Activated CD8-positive, alpha-beta T cell treated with anti-CD3 and anti-CD28 coated beads, Interleukin-2, amount 10 ng/mL, durations not matched to agents 7 days and 5 days (primary cell): ENCODE measurements around the gene IFT122. TPM values are rescaled to one million over a fixed set of nuclear protein-coding genes. Genes with fewer than 3 reads are reported as not detected.
"Not testable (repeated sequence)": the region's sequence is repeated elsewhere in the genome, so short reads cannot be mapped to it uniquely, and the experiment has no call there.

Source experiments
- ATAC-seq: fragments of 150-1000 bp; cut with Tn5 transposase; one replicate; pipeline ENCODE4 v1.10.0; 2021; ENCODE audit warnings: moderate library complexity
- CTCF ChIA-PET: fragments of 350-600 bp; sonication (Branson Sonifier 250); formaldehyde crosslinking; loops from one replicate; lab custom pipeline; 2021; ENCODE audit warnings: antibody characterized with exemption; lab: Charles Lee
- POLR2A ChIA-PET: fragments of 350-600 bp; sonication (Branson Sonifier 250); formaldehyde crosslinking; loops from one replicate; lab custom pipeline; 2021; ENCODE audit warnings: antibody characterized with exemption; lab: Charles Lee
- DNase-seq: peaks from one replicate; pipeline ENCODE4 v3.0.0-alpha.2; 2020
- H3K27ac Mint-ChIP-seq: one replicate; pipeline ENCODE4 v1.8.0; 2021; ENCODE audit warnings: mild to moderate bottlenecking, mixed read lengths
- H3K27me3 Mint-ChIP-seq: one replicate; pipeline ENCODE4 v1.8.0; 2021; ENCODE audit warnings: low read depth, mixed read lengths
- H3K36me3 Mint-ChIP-seq: one replicate; pipeline ENCODE4 v1.8.0; 2021; ENCODE audit warnings: low read depth, mixed read lengths
- H3K4me1 Mint-ChIP-seq: one replicate; pipeline ENCODE4 v1.8.0; 2021; ENCODE audit warnings: low read depth, mixed read lengths
- H3K4me3 Mint-ChIP-seq: one replicate; pipeline ENCODE4 v1.8.0; 2021; ENCODE audit warnings: mild to moderate bottlenecking, mixed read lengths
- H3K9me3 Mint-ChIP-seq: one replicate; pipeline ENCODE4 v1.8.0; 2022; ENCODE audit warnings: mixed read lengths; ENCODE audit not compliant: insufficient read depth
- total RNA-seq, 2 experiments: library from RNA; stranded (reverse); gene quantifications; one replicate each; pipeline ENCODE4 v1.2.3, GENCODE V29; 2021

The IFT122 gene
- total RNA-seq, 2 experiments from 2014 or later: 22.3 to 25.6 TPM

GRCh38 chr3:129402210-129402609, 37.8 kb upstream of the IFT122 start:
- Mint-ChIP-seq H3K4me1 (peaks cover 21% of the 10 kb centered on the region), H3K4me3 (no peak overlapping the region), H3K36me3 (peaks cover 6% of the 10 kb centered on the region), H3K9me3 (no peaks in the 10 kb centered on the region), H3K27me3 (peaks cover 2% of the 10 kb centered on the region), H3K27ac (no peak overlapping the region)
- DNase-seq (no peak), ATAC-seq (no peak)
- POLR2A ChIA-PET: no interaction called here
- CTCF ChIA-PET: no interaction called here

DNA sequence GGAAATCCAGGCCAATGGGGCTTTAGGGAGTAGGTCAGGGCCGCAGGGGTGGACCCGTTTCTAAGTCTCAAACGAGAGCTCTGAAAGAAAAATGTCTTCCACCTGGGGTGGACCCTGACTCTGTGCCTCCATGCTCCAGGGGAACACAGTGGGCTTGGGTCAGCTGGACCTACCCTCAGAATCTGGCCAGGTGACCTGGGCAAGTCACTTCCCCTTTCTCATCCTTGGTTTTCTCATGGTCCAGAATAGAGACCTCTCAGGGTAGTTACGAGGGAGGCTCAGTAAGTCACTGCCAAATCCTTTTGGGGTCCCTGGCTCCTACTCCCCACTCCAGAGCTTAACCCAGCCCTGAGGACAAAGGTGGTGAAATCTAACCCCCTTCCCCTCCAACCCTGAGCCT, 37.4 kb upstream of the IFT122 start:
- H3K4me1 Mint-ChIP-seq: peaks cover 17% of the 10 kb centered on the region
- H3K27ac Mint-ChIP-seq: peak overlapping the region; percentile 28
- no peak overlapping the region for H3K4me3 Mint-ChIP-seq
- peaks cover 2% of the 10 kb centered on the region for H3K27me3 Mint-ChIP-seq
- ATAC-seq (no peak), DNase-seq (no peak)
- H3K9me3 Mint-ChIP-seq: no peaks in the 10 kb centered on the region
- ChIA-PET POLR2A (no interaction called here), CTCF (no interaction called here)
- H3K36me3 Mint-ChIP-seq: peaks cover 3% of the 10 kb centered on the region

DNA sequence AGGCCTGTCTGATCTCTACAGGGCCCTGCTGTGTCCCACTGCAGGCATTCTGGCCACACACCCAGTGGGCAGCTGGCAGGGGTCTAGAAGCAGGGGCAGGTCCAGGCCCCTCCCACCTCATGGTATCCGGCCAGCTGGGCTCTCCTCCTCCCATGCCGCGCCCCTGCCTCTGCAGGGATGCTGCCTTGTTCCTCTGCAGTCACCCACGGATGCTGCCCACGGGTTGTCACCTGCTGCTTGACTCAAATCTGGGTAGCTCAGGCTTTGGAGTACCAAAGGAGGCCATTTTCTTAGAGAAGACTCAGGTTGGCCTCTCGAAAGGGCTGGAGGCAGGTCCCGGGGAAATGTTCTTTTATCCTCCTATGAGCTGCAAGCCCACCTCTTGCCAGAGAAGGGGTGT, 36.6 kb upstream of the IFT122 start:
- peaks cover 2% of the 10 kb centered on the region for H3K27me3 Mint-ChIP-seq
- H3K36me3 Mint-ChIP-seq: no peaks in the 10 kb centered on the region
- ChIA-PET CTCF (interaction anchor here (2.1 kb wide), 1 partner anchor 20 kb away, joined by 7 read pairs; no protein-coding TSS in a partner anchor), POLR2A (no interaction called here)
- no peak for ATAC-seq
- no peak overlapping the region for H3K4me3 Mint-ChIP-seq
- DNase-seq: no peak
- H3K9me3 Mint-ChIP-seq: no peaks in the 10 kb centered on the region
- H3K4me1 Mint-ChIP-seq: peaks cover 9% of the 10 kb centered on the region
- H3K27ac Mint-ChIP-seq: no peak overlapping the region

DNA sequence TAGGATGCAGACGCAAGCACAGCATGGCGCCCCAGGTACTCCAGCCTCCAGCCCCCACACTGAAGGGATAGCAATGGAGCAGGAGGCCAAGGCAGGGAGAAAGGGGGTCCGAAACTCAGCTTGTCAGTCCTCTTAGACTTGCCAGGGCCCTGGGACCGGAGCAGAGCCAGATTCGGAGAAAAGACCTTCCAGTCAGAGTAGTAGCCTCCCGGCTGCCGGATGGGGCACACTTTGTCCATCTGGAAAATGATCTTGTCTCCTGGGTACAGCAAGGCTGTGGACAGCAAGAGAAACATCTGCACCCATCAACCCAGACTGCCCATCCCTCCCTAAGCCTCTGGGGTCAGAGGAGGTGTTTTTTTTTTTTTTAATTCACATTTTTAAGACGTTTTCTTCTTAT, 35.9 kb upstream of the IFT122 start:
- H3K36me3 Mint-ChIP-seq: no peaks in the 10 kb centered on the region
- H3K27me3 Mint-ChIP-seq: peaks cover 2% of the 10 kb centered on the region
- H3K4me1 Mint-ChIP-seq: peaks cover 6% of the 10 kb centered on the region
- no peak overlapping the region for H3K27ac Mint-ChIP-seq
- no peak overlapping the region for H3K4me3 Mint-ChIP-seq
- ATAC-seq (no peak), DNase-seq (no peak)
- ChIA-PET CTCF (interaction anchor here (2.1 kb wide), 1 partner anchor 21 kb away, joined by 7 read pairs; no protein-coding TSS in a partner anchor), POLR2A (no interaction called here)
- H3K9me3 Mint-ChIP-seq: no peaks in the 10 kb centered on the region

DNA sequence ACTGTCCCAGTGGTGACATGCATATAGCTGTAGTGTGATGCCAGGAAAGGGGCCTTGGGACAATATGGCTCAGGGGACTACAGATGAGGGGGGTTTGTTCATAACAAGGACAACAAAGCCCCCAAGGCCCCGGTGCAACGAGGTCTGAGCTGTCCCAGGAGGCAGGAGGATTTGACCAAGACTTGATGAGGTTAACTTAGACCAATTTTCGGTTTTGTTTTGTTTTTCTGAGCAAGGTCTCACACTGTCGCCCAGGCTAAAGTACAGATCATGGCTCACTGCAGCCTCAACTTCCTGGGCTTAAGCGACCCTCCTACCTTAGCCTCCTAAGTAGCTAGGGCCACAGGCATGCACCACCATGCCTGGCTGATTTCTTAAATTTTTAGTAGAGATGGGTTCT, 35.4 kb upstream of the IFT122 start:
- DNase-seq (no peak), ATAC-seq (no peak)
- Mint-ChIP-seq H3K27me3 (peaks cover 2% of the 10 kb centered on the region), H3K4me1 (peaks cover 3% of the 10 kb centered on the region), H3K9me3 (no peaks in the 10 kb centered on the region), H3K27ac (no peak overlapping the region), H3K4me3 (no peak overlapping the region), H3K36me3 (no peaks in the 10 kb centered on the region)
- CTCF ChIA-PET: interaction anchor here (2.1 kb wide), 1 partner anchor 21 kb away, joined by 7 read pairs; no protein-coding TSS in a partner anchor
- POLR2A ChIA-PET: interaction anchor here (1.4 kb wide), 1 partner anchor 89 kb away, joined by 4 read pairs; a partner anchor contains a TSS

DNA sequence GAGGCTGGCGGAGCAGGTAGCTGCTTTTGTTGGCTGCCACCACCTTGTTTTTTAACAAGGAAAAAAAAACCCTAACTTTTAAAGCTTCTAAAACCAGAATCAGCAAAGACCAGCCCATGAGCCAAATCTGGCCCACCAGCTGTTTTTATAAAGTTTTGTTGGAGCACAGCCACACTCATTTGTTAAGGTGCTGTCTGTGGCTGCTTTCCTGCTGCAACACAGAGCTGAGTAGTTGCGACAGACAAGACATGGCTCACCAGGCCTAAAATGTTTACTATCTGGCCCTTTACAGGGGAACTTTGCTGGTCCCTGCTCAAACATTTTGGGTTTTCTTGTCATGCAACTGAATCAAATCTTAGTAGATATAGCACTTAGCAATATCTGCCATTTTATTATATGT, 30.5 kb upstream of the IFT122 start:
- no peak overlapping the region for H3K4me3 Mint-ChIP-seq
- ChIA-PET POLR2A (interaction anchor here (1.5 kb wide), 1 partner anchor 94 kb away, joined by 3 read pairs; a partner anchor contains a TSS), CTCF (interaction anchor here (1.2 to 3.0 kb wide), 2 partner anchors 10 to 26 kb away, joined by 4 to 13 read pairs; no protein-coding TSS in a partner anchor)
- DNase-seq: no peak
- peaks cover 8% of the 10 kb centered on the region for H3K27me3 Mint-ChIP-seq
- H3K4me1 Mint-ChIP-seq: no peaks in the 10 kb centered on the region
- ATAC-seq: no peak
- H3K9me3 Mint-ChIP-seq: no peaks in the 10 kb centered on the region
- no peaks in the 10 kb centered on the region for H3K36me3 Mint-ChIP-seq
- no peak overlapping the region for H3K27ac Mint-ChIP-seq

DNA sequence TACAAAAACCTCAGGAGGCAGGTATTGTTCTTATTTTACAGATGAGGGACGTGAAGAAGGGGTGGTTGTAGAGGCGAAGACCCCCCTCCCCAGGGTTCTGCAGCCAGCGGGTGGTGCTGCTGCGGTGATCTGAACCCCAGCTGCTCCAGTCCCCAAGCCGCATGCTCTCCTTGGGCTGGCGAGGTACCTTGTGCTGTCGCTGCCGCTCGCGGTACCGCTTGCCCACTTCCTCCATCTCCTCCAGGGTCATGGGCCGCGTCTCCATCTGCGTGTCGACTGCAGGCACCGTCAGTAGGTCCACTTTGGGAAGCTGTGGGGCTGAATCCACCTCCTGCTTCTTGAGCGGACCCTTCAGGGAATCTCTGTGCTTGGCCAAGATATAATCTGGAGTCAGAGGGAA, 29.1 kb upstream of the IFT122 start:
- DNase-seq: no peak
- POLR2A ChIA-PET: no interaction called here
- Mint-ChIP-seq H3K36me3 (no peaks in the 10 kb centered on the region), H3K9me3 (no peaks in the 10 kb centered on the region), H3K27ac (no peak overlapping the region), H3K27me3 (peaks cover 10% of the 10 kb centered on the region), H3K4me3 (no peak overlapping the region), H3K4me1 (no peaks in the 10 kb centered on the region)
- ATAC-seq: no peak
- CTCF ChIA-PET: interaction anchor here (1.0 to 1.1 kb wide), 2 partner anchors 11 kb away, joined by 3 read pairs; no protein-coding TSS in a partner anchor

DNA sequence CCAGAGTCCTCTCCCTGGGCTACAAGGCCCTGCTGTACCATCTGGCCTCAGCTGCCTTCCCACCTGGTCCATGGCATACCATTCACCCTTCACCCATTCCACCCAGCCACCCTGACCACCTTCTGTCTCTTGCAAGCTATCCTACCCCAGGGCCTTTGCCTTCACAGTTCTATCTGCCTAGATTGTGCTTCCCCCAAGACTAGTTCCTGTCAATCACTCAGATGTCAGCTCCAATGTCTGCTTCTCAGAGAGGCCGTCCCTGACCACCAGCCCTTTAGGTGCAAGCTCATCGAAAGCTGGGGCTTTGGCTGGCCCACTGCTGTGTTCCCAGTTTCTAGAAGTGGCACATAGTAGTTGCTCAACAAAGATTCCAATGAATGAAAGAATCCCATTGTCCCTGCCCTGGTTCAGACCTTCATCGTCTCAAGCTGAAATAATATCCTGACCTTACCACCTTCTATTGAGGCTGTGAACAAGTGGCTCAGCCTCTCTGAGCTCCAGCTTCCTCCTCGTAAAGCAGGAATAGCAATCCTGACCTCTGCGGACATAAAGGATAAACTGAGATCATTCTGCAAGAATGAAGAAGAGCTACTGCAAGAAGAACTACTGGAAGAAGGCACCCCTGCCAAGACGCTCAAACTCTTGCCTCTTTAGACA, 27.4 kb upstream of the IFT122 start:
- Mint-ChIP-seq H3K27me3 (peaks cover 9% of the 10 kb centered on the region), H3K9me3 (no peaks in the 10 kb centered on the region), H3K4me3 (no peak overlapping the region), H3K36me3 (no peaks in the 10 kb centered on the region), H3K27ac (no peak overlapping the region), H3K4me1 (no peaks in the 10 kb centered on the region)
- DNase-seq (no peak), ATAC-seq (no peak)
- CTCF ChIA-PET: interaction anchor here (0.7 to 2.5 kb wide), 3 partner anchors 13 to 95 kb away, joined by 3 to 13 read pairs (median 3); no protein-coding TSS in a partner anchor
- POLR2A ChIA-PET: interaction anchor here (1.4 kb wide), 2 partner anchors 13 to 27 kb away, joined by 3 to 4 read pairs; partner anchors contain the start of genes IFT122 and MBD4

GRCh38 chr3:129413238-129413637, 26.8 kb upstream of the IFT122 start:
- not testable (repeated sequence) for H3K27ac Mint-ChIP-seq, H3K4me1 Mint-ChIP-seq, H3K4me3 Mint-ChIP-seq, ATAC-seq, H3K9me3 Mint-ChIP-seq, DNase-seq, H3K27me3 Mint-ChIP-seq, H3K36me3 Mint-ChIP-seq
- ChIA-PET POLR2A (interaction anchor here (1.4 kb wide), 1 partner anchor 13 kb away, joined by 4 read pairs; no protein-coding TSS in a partner anchor), CTCF (interaction anchor here (0.6 to 2.5 kb wide), 4 partner anchors 13 to 96 kb away, joined by 3 to 13 read pairs (median 3); no protein-coding TSS in a partner anchor)

GRCh38 chr3:129413687-129414506, 26.1 kb upstream of the IFT122 start:
- Mint-ChIP-seq H3K36me3 (no peaks in the 10 kb centered on the region), H3K4me1 (no peaks in the 10 kb centered on the region), H3K4me3 (no peak overlapping the region), H3K27ac (no peak overlapping the region), H3K27me3 (peaks cover 9% of the 10 kb centered on the region), H3K9me3 (no peaks in the 10 kb centered on the region)
- DNase-seq (no peak), ATAC-seq (no peak)
- ChIA-PET POLR2A (interaction anchor here (1.0 kb wide), 1 partner anchor 98 kb away, joined by 6 read pairs; a partner anchor contains a TSS), CTCF (interaction anchor here (0.6 to 2.5 kb wide), 2 partner anchors 14 to 83 kb away, joined by 3 to 13 read pairs; no protein-coding TSS in a partner anchor)

DNA sequence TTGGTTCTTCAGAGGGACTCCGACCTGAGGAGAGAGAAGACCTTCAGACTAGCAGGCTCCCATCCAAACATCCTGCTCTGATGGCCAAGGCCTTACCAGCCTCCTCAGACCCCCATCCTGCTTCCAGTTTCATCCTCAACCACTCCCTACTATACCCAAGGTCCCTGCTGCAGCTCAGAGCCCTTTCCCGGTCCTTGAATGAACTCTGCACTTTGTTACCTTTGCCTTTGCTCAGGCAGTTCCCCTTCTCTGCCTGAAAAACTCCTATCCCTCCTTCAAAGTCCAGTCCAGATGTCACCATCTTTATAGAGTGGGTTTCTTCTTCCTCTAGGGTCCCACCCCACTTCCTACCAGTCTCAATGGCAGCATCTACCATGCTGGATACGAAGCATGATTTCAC, 24.6 kb upstream of the IFT122 start:
- no peak overlapping the region for H3K27ac Mint-ChIP-seq
- H3K27me3 Mint-ChIP-seq: peaks cover 9% of the 10 kb centered on the region
- H3K36me3 Mint-ChIP-seq: no peaks in the 10 kb centered on the region
- ChIA-PET POLR2A (no interaction called here), CTCF (interaction anchor here (1.0 to 2.5 kb wide), 2 partner anchors 15 to 32 kb away, joined by 3 to 13 read pairs; no protein-coding TSS in a partner anchor)
- ATAC-seq (no peak), DNase-seq (no peak)
- no peak overlapping the region for H3K4me3 Mint-ChIP-seq
- H3K9me3 Mint-ChIP-seq: no peaks in the 10 kb centered on the region
- no peaks in the 10 kb centered on the region for H3K4me1 Mint-ChIP-seq
